Stimulated activated CD4-positive, alpha-beta T cell treated with anti-CD3 and anti-CD28 coated beads, Interleukin-12 subunit alpha, Interleukin-12 subunit beta, amount 100 ng/mL, for 24 hours (primary cell): ENCODE measurements around the gene FBN1.

Experiments used
- DNase-seq, 2 experiments: peaks; one replicate each; pipeline ENCODE4 v3.0.0-alpha.2; 2020; ENCODE audit warnings: low read depth in 2 of 2

Gene FBN1

GRCh38 chr15:48366584-48367312, 278.8 kb downstream of the FBN1 start:
- no peak for DNase-seq

DNA sequence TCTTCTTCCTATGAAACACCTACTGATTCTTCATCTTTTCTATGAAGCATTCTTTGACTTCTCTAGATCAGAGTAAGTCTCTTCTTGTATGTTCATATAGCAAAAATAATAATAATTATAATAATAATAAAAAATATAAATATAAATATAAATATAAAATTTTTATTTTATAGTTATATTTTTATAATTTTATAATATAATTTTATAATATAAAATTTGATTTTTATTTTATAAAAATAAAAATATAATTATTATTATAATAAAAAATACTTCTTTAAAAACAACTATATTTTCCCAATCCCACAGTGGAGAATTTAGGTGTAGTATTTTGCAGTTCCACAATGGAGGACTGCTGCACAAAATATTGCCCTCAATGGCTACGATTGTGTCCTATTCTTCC, 279.9 kb downstream of the FBN1 start:
- no peak for DNase-seq

DNA sequence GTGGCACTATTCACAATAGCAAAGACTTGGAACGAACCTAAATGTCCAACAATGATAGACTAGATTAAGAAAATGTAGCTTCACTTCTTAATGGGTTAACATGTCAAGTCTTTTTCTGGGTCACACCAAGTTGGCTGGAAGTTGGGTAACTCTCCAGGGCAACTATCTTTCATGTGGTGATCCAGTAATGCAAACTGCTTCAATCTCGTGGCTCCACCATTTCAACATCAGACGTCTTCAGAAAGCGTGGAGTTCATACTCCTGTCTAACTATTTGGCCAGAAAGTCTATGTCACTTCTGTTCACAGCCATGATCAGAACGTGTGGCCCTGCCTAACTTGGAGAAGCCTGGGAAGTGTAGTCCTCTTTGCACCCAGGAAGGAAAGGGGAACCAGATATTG, 282.0 kb downstream of the FBN1 start:
- no peak for DNase-seq

DNA sequence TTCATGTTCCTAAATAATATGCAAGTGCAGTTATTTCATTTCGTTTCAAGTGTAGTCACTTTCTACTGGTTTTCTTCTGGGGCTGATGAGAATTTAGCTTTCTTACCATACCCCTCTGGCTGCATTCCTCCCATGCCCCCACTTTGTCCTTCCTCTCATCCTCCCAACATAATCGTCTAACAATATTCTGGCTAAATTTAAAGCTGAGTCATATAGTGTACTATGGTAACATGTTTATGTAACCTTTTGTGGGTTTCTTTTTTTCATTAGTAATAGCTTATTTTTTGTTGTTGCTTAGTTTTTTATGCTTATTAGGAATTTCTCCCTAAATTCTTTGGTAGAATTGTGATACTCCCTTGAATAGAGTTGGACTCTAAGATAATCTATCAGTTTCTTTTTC, 283.8 kb downstream of the FBN1 start:
- DNase-seq: no peak

DNA sequence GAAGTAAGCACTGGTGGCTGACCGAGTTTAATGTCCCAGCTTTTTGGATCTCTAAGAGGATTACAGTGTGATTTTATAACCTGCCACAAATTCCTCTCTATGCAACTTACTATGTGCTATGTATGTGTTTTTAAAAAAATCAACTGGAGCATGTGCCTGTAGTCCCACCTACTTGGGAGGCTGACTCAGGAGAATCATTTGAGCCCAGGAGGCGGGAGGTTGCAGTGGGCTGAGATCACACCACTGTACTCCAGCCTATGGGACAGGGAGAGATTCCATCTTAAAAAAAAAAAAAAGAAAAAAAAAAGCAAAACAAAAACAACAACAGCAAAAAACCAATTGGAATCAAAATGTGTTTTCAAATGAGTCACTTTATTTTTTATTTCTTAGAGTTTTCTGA, 284.7 kb downstream of the FBN1 start:
- DNase-seq: no peak
